Ovary (tissue), 9 donors: ENCODE measurements around the gene FLOT2. TPM values are rescaled to one million over a fixed set of nuclear protein-coding genes. Genes with fewer than 3 reads are reported as not detected.

ENCODE experiments used
- DNase-seq, 5 donors: peaks; one replicate each; pipeline ENCODE4 v3.0.0-alpha.2; 2019 to 2020
- H3K27ac ChIP-seq, 2 donors: fragments of 200-600 bp; one replicate each; pipeline versions ENCODE4 v1.5.1 to v1.8.0; 2019 to 2022
- H3K27me3 ChIP-seq: fragments of 200-600 bp; one replicate; pipeline ENCODE4 v1.8.0; 2022
- H3K36me3 ChIP-seq: fragments of 200-600 bp; sonication (generic); one replicate; pipeline ENCODE4 v1.5.1; 2019
- H3K4me1 ChIP-seq: one replicate; pipeline ENCODE4 v1.8.1; 2013; ENCODE audit warnings: mild to moderate bottlenecking, moderate library complexity; ENCODE audit not compliant: insufficient read depth
- H3K4me3 ChIP-seq: fragments of 200-600 bp; sonication (generic); one replicate; pipeline ENCODE4 v1.5.1; 2017
- H3K9me3 ChIP-seq, 2 donors: fragments of 200-600 bp in 1 of 2; sonication (generic) in 1 of 2; one replicate each; pipeline versions ENCODE4 v1.5.1 to v1.8.1; 2013 to 2019; ENCODE audit warnings: mild to moderate bottlenecking in 1 of 2, moderate library complexity in 1 of 2
- CTCF ChIP-seq, 3 donors: fragments of 450-650 bp in 2 of 3; fragments of 200-600 bp in 1 of 3; IDR thresholded peaks; one replicate each; pipeline versions ENCODE4 v1.5.1 to v1.8.0; 2016 to 2022; ENCODE audit warnings: antibody characterized with exemption in 3 of 3, mild to moderate bottlenecking in 1 of 3
- EP300 ChIP-seq: sonication (generic); formaldehyde crosslinking; IDR thresholded peaks from one replicate; pipeline ENCODE4 v1.6.1; 2017; ENCODE audit warnings: antibody characterized with exemption
- POLR2A ChIP-seq: fragments of 450-650 bp; IDR thresholded peaks from one replicate; pipeline ENCODE4 v1.6.1; 2017; ENCODE audit warnings: antibody characterized with exemption, mild to moderate bottlenecking, moderate library complexity
- WGBS, 3 donors: extraction: QIAGEN DNeasy Blood & Tissue Kit in 1 of 3; methylation state at CpG; one replicate each; pipeline versions ENCODE4 v1.1.5 to v1.1.7; 2013 to 2017; 5-methylcytosine and 5-hydroxymethylcytosine counted together
- intact Hi-C, 4 donors: fragments of 100-400 bp; cut with DNase I; formaldehyde crosslinking; loops; one replicate each; pipeline versions ENCODE4 v1.11.0 to v1.15.1; 2022 to 2023
- polyA plus RNA-seq, 2 donors: library from polyadenylated mRNA; stranded (reverse); fragments of 200-250 nt in 1 of 2; fragments of 350-450 nt in 1 of 2; fragmentation: Illumina TruSeq in 1 of 2; extraction: RNeasy Lipid Tissue Mini Kit (QIAGEN cat#74804) in 1 of 2; gene quantifications; one replicate each; pipeline ENCODE4 v1.2.3, GENCODE V29; 2013 to 2014
- total RNA-seq, 7 donors: library from RNA; depleted of rRNA in 2 of 7; stranded (reverse); fragments of >200 nt in 2 of 7; fragmentation: NEBNext Ultra II Directional in 3 of 7; extraction: Animal tissue kit (Norgen Biotek cat#: 25700) in 3 of 7; gene quantifications; one replicate each; pipeline versions ENCODE4 v1.1.0 to v1.2.4, GENCODE V29; 2016 to 2023
- donor health status: DM: no; HTN: no; CAD: no; lungs with moderate emphysema.
- donor health status: DM: no; HTN: no; CAD: no.
- donor health status: Bipolar disorder and iron deficiency.
- donor health status: DM: yes; HTN: yes; CAD: no.
- donor health status: DM: no; HTN: no; CAD: no.
- donor health status: DM: yes; HTN: yes; CAD: no.

FLOT2 gene
- total and polyA plus RNA-seq, 9 donors: 29.3 to 82.3 (median 72.6) TPM

- 84 to 87% (median 86%) methylated on average over 6 of the region's 6 CpGs for WGBS, 3 donors
- no peak for DNase-seq
- no peak for TF ChIP-seq CTCF (IDR thresholded peaks at IDR 0.05)
- no peak for TF ChIP-seq POLR2A
- TF ChIP-seq EP300: no peak
- Histone ChIP-seq H3K4me3 (no peak overlapping the region), H3K27me3 (no peaks in the 10 kb centered on the region), H3K4me1 (no peaks in the 10 kb centered on the region), H3K27ac (no peak overlapping the region), H3K9me3 (no peaks in the 10 kb centered on the region), H3K36me3 (no peaks in the 10 kb centered on the region)
- intact Hi-C loops: no loop called here
Measured at GRCh38 chr17:28871056-28871579, 26.4 kb downstream of the FLOT2 start.

GRCh38 chr17:28867276-28867675, 30.3 kb downstream of the FLOT2 start:
- H3K27me3 ChIP-seq: no peaks in the 10 kb centered on the region
- H3K9me3 ChIP-seq: no peaks in the 10 kb centered on the region
- DNase-seq: no peak
- WGBS, 3 donors: 65 to 78% (median 74%) methylated on average over 7 of the region's 7 CpGs
- no peak overlapping the region for H3K27ac ChIP-seq
- H3K36me3 ChIP-seq: no peaks in the 10 kb centered on the region
- H3K4me3 ChIP-seq: no peak overlapping the region
- H3K4me1 ChIP-seq: no peaks in the 10 kb centered on the region
- TF ChIP-seq EP300 (no peak), CTCF (IDR thresholded peaks at IDR 0.05) (no peak), POLR2A (no peak)
- intact Hi-C loops: no loop called here

GRCh38 chr17:28865946-28866752, 31.4 kb downstream of the FLOT2 start:
- H3K27me3 ChIP-seq: no peaks in the 10 kb centered on the region
- H3K4me1 ChIP-seq: no peaks in the 10 kb centered on the region
- H3K4me3 ChIP-seq: no peak overlapping the region
- H3K9me3 ChIP-seq: no peaks in the 10 kb centered on the region
- no peak for DNase-seq
- 88 to 91% (median 89%) methylated on average over 13 of the region's 13 CpGs for WGBS, 3 donors
- intact Hi-C loops: no loop called here
- no peak overlapping the region for H3K27ac ChIP-seq
- TF ChIP-seq POLR2A (no peak), CTCF (IDR thresholded peaks at IDR 0.05) (no peak), EP300 (no peak)
- no peaks in the 10 kb centered on the region for H3K36me3 ChIP-seq

- Histone ChIP-seq H3K4me3 (no peak overlapping the region), H3K36me3 (no peaks in the 10 kb centered on the region), H3K27ac (no peak overlapping the region), H3K27me3 (no peaks in the 10 kb centered on the region), H3K4me1 (no peaks in the 10 kb centered on the region), H3K9me3 (no peaks in the 10 kb centered on the region)
- DNase-seq: no peak
- WGBS, 3 donors: 69 to 80% (median 77%) methylated on average over 11 of the region's 11 CpGs
- TF ChIP-seq EP300 (no peak), CTCF (IDR thresholded peaks at IDR 0.05) (no peak), POLR2A (no peak)
- intact Hi-C loops: no loop called here
Measured at GRCh38 chr17:28864991-28865849, 32.3 kb downstream of the FLOT2 start.
